Panc1 (cell line): Measurements from ENCODE around the gene SCAF11. TPM values are rescaled to one million over a fixed set of nuclear protein-coding genes. Genes with fewer than 3 reads are reported as not detected.

Experiments used
- ATAC-seq: fragments of 200-7000 bp; cut with Tn5 transposase; 2 replicates; pipeline ENCODE4 v1.9.1; 2020; ENCODE audit warnings: mild to moderate bottlenecking, moderate library complexity
- BruUV-seq: library from RNA; stranded (reverse); fragments of 400-500 nt; replicated peaks from 2 replicates; lab custom pipeline; 2021; lab: Mats Ljungman, UMichigan
- CTCF ChIA-PET: fragments of 300-600 bp; sonication (Branson Sonifier 250); formaldehyde crosslinking; loops from one replicate; lab custom pipeline; 2022; ENCODE audit warnings: antibody characterized with exemption; lab: Charles Lee
- POLR2A ChIA-PET: fragments of 300-600 bp; sonication (Branson Sonifier 250); formaldehyde crosslinking; loops from one replicate; lab custom pipeline; 2022; ENCODE audit warnings: antibody characterized with exemption; lab: Charles Lee
- DNase-seq: peaks from one replicate; pipeline ENCODE4 v3.0.0-alpha.2; 2010; ENCODE audit warnings: low read depth, low spot score
- H3K27ac ChIP-seq: 2 replicates; pipeline ENCODE4 v1.5.1; 2011; ENCODE audit warnings: mild to moderate bottlenecking, low read length, inconsistent platforms
- H3K27me3 ChIP-seq: fragments of 200-500 bp; sonication (Bioruptor generic); 2 replicates; pipeline ENCODE4 v1.6.0; 2014; ENCODE audit warnings: low read length, inconsistent platforms; ENCODE audit not compliant: control insufficient read depth, insufficient read depth
- H3K36me3 ChIP-seq: fragments of 200-500 bp; sonication (Bioruptor generic); 2 replicates; pipeline ENCODE4 v1.5.1; 2014; ENCODE audit warnings: inconsistent platforms, mild to moderate bottlenecking, low read length, moderate library complexity; ENCODE audit not compliant: control insufficient read depth, insufficient read depth
- H3K4me1 ChIP-seq: 2 replicates; pipeline ENCODE4 v1.5.1; 2011; ENCODE audit warnings: inconsistent platforms, mild to moderate bottlenecking, low read length, moderate library complexity; ENCODE audit not compliant: control insufficient read depth, insufficient read depth
- H3K4me3 ChIP-seq, 2 experiments: 2 replicates each; pipeline ENCODE4 v1.5.1; 2011 to 2012; ENCODE audit warnings: low read depth in 2 of 2, low read length in 2 of 2, mild to moderate bottlenecking in 2 of 2, inconsistent platforms in 1 of 2, moderate library complexity in 1 of 2
- H3K9me3 ChIP-seq: fragments of 200-500 bp; sonication (Bioruptor generic); 2 replicates; pipeline ENCODE4 v1.5.1; 2014; ENCODE audit warnings: low read depth, mild to moderate bottlenecking, inconsistent platforms, low read length, moderate library complexity; ENCODE audit not compliant: control insufficient read depth, insufficient read depth
- CTCF ChIP-seq: fragments of 450-650 bp; IDR thresholded peaks from 2 replicates; pipeline ENCODE4 v1.5.1; 2017; ENCODE audit warnings: mild to moderate bottlenecking
- POLR2AphosphoS5 ChIP-seq: IDR thresholded peaks from 2 replicates; pipeline ENCODE4 v1.6.1; 2012; ENCODE audit warnings: mild to moderate bottlenecking, low read depth, low read length, moderate library complexity
- REST ChIP-seq, 2 experiments: IDR thresholded peaks; 2 replicates each; pipeline ENCODE4 v1.6.1; 2011 to 2012; ENCODE audit warnings: low read depth in 2 of 2, control low read depth in 1 of 2, low read length in 1 of 2, mild to moderate bottlenecking in 1 of 2, moderate library complexity in 1 of 2; ENCODE audit not compliant: insufficient read depth in 1 of 2
- SIN3A ChIP-seq: IDR thresholded peaks from 2 replicates; pipeline ENCODE4 v1.6.1; 2012; ENCODE audit warnings: low read depth, mild to moderate bottlenecking, low read length, moderate library complexity, borderline replicate concordance; ENCODE audit not compliant: insufficient read depth
- TCF7L2 ChIP-seq: IDR thresholded peaks from 2 replicates; pipeline ENCODE4 v1.6.1; 2011; ENCODE audit warnings: mild to moderate bottlenecking, low read depth, low read length, inconsistent platforms
- in situ Hi-C: cut with HindIII; loops from 2 replicates; pipeline ENCODE4 v1.10.0; 2016; ENCODE audit warnings: low sequenced_read_pairs, low pct_unique_long_range_greater_than_20kb
- intact Hi-C: fragments of 100-400 bp; cut with micrococcal nuclease; formaldehyde crosslinking; loops from one replicate; pipeline ENCODE4 v1.10.0; 2022; ENCODE audit not compliant: unreplicated experiment
- total RNA-seq: library from RNA; stranded (reverse); gene quantifications from one replicate; pipeline ENCODE4 v1.2.1, GENCODE V29; 2021; ENCODE audit not compliant: unreplicated experiment

The SCAF11 gene
- total RNA-seq, 1 experiment from 2014 or later: 98.3 TPM

- no peak for ATAC-seq
- Histone ChIP-seq H3K36me3 (peaks cover 8% of the 10 kb centered on the region), H3K4me1 (no peaks in the 10 kb centered on the region), H3K9me3 (no peaks in the 10 kb centered on the region), H3K27me3 (no peaks in the 10 kb centered on the region), H3K27ac (no peak overlapping the region), H3K4me3 (no peak overlapping the region)
- in situ Hi-C loops (no loop called here), intact Hi-C loops (no loop called here)
- POLR2A ChIA-PET: no interaction called here
- TF ChIP-seq POLR2AphosphoS5 (no peak), SIN3A (no peak), REST (IDR thresholded peaks at IDR 0.05; ENCODE audit: insufficient read depth in 1 of 2, low read depth in 2 of 2, low read length in 1 of 2) (no peak), TCF7L2 (no peak), CTCF (no peak)
- DNase-seq: no peak
- no TSS peak for BruUV-seq
- CTCF ChIA-PET: no interaction called here
These were observed 50.6 kb downstream of the SCAF11 start for GRCh38 chr12:45939759-45940158.

- no peak overlapping the region for H3K4me3 ChIP-seq
- H3K27ac ChIP-seq: no peak overlapping the region
- DNase-seq (no peak), ATAC-seq (no peak)
- POLR2A ChIA-PET: no interaction called here
- CTCF ChIA-PET: no interaction called here
- no peaks in the 10 kb centered on the region for H3K9me3 ChIP-seq
- in situ Hi-C loops: no loop called here
- peaks cover 9% of the 10 kb centered on the region for H3K36me3 ChIP-seq
- H3K4me1 ChIP-seq: no peaks in the 10 kb centered on the region
- TF ChIP-seq POLR2AphosphoS5 (no peak), REST (IDR thresholded peaks at IDR 0.05; ENCODE audit: insufficient read depth in 1 of 2, low read depth in 2 of 2, low read length in 1 of 2) (no peak), SIN3A (no peak), CTCF (no peak), TCF7L2 (no peak)
- intact Hi-C loops: no loop called here
- BruUV-seq: no TSS peak
- no peaks in the 10 kb centered on the region for H3K27me3 ChIP-seq
These were observed 51.8 kb downstream of the SCAF11 start for GRCh38 chr12:45938566-45938965.
